MCF 10A (cell line): Measurements from ENCODE around the gene RMDN3. TPM values are rescaled to one million over a fixed set of nuclear protein-coding genes. Genes with fewer than 3 reads are reported as not detected.

ENCODE experiments used
- BruUV-seq: library from RNA; stranded (reverse); fragments of 400-500 nt; replicated peaks from 2 replicates; lab custom pipeline; 2021; lab: Mats Ljungman, UMichigan
- CTCF ChIA-PET: fragments of 300-600 bp; sonication (Branson Sonifier 250); formaldehyde crosslinking; extraction: SDS; loops from one replicate; lab custom pipeline; 2021; ENCODE audit warnings: antibody characterized with exemption, inconsistent platforms; lab: Yijun Ruan, JAX
- POLR2A ChIA-PET: fragments of 300-600, 350-650 bp; sonication (Branson Sonifier 250); formaldehyde crosslinking; extraction: SDS; loops from one replicate; lab custom pipeline; 2020; ENCODE audit warnings: antibody characterized with exemption, inconsistent platforms; lab: Yijun Ruan, JAX
- DNase-seq: peaks from one replicate; pipeline ENCODE4 v3.0.0-alpha.2; 2018; ENCODE audit not compliant: unreplicated experiment
- H3K27ac Mint-ChIP-seq: one replicate; pipeline ENCODE4 v1.8.0; 2022; ENCODE audit warnings: mild to moderate bottlenecking, low read depth, mixed read lengths; ENCODE audit not compliant: unreplicated experiment
- H3K27me3 Mint-ChIP-seq: one replicate; pipeline ENCODE4 v1.8.0; 2022; ENCODE audit warnings: mixed read lengths; ENCODE audit not compliant: insufficient read depth, unreplicated experiment
- H3K36me3 Mint-ChIP-seq: one replicate; pipeline ENCODE4 v1.8.0; 2022; ENCODE audit warnings: mild to moderate bottlenecking, moderate library complexity, mixed read lengths; ENCODE audit not compliant: insufficient read depth, unreplicated experiment
- H3K4me1 Mint-ChIP-seq: one replicate; pipeline ENCODE4 v1.8.0; 2022; ENCODE audit warnings: mixed read lengths; ENCODE audit not compliant: insufficient read depth, unreplicated experiment
- H3K4me3 Mint-ChIP-seq: one replicate; pipeline ENCODE4 v1.8.0; 2022; ENCODE audit warnings: mild to moderate bottlenecking, moderate library complexity, mixed read lengths; ENCODE audit not compliant: unreplicated experiment
- H3K9me3 Mint-ChIP-seq: one replicate; pipeline ENCODE4 v1.8.0; 2022; ENCODE audit warnings: mixed read lengths; ENCODE audit not compliant: unreplicated experiment
- intact Hi-C: fragments of 100-400 bp; cut with micrococcal nuclease; formaldehyde crosslinking; loops from 2 replicates; pipeline ENCODE4 v1.14.1; 2022
- total RNA-seq: library from RNA; stranded (reverse); gene quantifications from 2 replicates; pipeline ENCODE4 v1.2.3, GENCODE V29; 2022
- TF ChIP-seq, protein P1 (sequence below): fragments of 200-600 bp; IDR thresholded peaks from one replicate; pipeline ENCODE4 v1.8.0; 2022; ENCODE audit warnings: antibody characterized with exemption, mild to moderate bottlenecking; ENCODE audit not compliant: unreplicated experiment

The RMDN3 gene
- total RNA-seq, 1 experiment from 2014 or later, result 36.1 TPM

DNA sequence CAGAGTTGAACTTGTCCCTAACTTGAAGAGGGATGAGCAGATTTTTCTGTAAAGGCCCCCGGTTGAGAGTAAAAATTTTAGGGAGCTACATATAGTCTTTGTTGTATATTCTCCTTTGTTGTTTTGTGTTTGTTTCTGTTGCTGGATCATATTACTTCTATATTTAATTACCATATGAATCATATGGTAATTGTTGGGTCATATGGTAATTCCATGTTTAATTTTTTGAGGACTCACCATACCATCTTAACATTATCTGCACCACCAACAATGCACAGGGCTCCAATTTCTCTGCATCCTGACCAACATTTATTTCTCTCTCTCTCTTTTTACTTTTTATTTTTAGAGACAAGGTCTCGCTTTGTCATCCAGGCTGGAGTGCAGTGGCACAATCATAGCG, 44.5 kb upstream of the RMDN3 start:
- Mint-ChIP-seq H3K4me1 (peaks cover 21% of the 10 kb centered on the region), H3K27ac (no peak overlapping the region), H3K36me3 (peaks cover 37% of the 10 kb centered on the region), H3K4me3 (no peak overlapping the region), H3K27me3 (no peaks in the 10 kb centered on the region), H3K9me3 (no peaks in the 10 kb centered on the region)
- BruUV-seq, result no TSS peak
- ChIA-PET CTCF (interaction anchor here (1.0 to 1.2 kb wide), 2 partner anchors 13 to 15 kb away, joined by 3 read pairs; no protein-coding TSS in a partner anchor), POLR2A (no interaction called here)
- intact Hi-C loops, result no loop called here
- no peak for DNase-seq
- TF ChIP-seq, protein P1, sequence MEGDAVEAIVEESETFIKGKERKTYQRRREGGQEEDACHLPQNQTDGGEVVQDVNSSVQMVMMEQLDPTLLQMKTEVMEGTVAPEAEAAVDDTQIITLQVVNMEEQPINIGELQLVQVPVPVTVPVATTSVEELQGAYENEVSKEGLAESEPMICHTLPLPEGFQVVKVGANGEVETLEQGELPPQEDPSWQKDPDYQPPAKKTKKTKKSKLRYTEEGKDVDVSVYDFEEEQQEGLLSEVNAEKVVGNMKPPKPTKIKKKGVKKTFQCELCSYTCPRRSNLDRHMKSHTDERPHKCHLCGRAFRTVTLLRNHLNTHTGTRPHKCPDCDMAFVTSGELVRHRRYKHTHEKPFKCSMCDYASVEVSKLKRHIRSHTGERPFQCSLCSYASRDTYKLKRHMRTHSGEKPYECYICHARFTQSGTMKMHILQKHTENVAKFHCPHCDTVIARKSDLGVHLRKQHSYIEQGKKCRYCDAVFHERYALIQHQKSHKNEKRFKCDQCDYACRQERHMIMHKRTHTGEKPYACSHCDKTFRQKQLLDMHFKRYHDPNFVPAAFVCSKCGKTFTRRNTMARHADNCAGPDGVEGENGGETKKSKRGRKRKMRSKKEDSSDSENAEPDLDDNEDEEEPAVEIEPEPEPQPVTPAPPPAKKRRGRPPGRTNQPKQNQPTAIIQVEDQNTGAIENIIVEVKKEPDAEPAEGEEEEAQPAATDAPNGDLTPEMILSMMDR, result no peak

DNA sequence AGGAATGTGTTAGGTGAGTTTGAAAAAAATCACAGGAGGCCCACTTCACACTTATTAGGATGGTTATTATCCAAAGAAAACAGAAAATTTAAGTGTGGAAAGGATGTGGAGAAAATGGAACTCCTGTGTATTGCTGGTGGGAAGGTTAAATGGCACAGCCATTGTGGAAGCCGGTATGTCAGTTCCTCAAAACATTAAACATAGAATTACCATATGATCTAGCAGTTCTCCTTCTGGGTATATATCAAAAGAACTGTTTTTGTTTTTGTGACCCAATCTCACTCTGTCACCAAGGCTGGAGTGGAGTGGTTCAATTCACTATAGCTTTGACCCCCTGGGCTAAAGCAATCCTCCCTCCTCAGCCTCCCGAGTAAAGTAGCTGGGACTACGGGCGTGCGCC, 41.5 kb upstream of the RMDN3 start:
- peaks cover 36% of the 10 kb centered on the region for H3K36me3 Mint-ChIP-seq
- no peaks in the 10 kb centered on the region for H3K27me3 Mint-ChIP-seq
- H3K4me1 Mint-ChIP-seq, result peaks cover 32% of the 10 kb centered on the region
- intact Hi-C loops, result no loop called here
- ChIA-PET POLR2A (interaction anchor here (0.7 to 1.5 kb wide), 3 partner anchors 9 to 47 kb away, joined by 3 to 4 read pairs (median 3); no protein-coding TSS in a partner anchor), CTCF (interaction anchor here (0.6 to 1.2 kb wide), 6 partner anchors 9 to 89 kb away, joined by 3 to 5 read pairs (median 4); no protein-coding TSS in a partner anchor)
- no peak for DNase-seq
- TF ChIP-seq, protein P1, result no peak
- BruUV-seq, result no TSS peak
- H3K4me3 Mint-ChIP-seq, result no peak overlapping the region
- no peaks in the 10 kb centered on the region for H3K9me3 Mint-ChIP-seq
- H3K27ac Mint-ChIP-seq, result no peak overlapping the region

DNA sequence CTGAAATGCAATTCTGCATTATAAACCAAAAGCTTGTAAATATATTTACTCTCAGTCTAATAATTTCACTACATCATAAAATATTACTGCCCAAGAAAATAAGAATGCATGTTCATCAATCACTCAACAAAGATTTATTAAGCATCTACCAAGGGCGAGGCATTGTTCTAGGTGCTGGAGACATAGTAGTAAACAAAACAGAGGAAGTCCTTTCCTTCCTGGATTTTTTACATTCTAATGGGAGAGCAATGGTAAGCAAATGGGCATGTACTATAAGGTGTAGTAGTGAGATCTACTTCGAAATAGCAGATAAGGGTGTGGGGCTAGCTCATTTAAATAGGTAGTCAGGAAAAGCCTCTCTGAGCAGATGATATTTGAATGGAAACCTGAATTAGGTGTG, 41.0 kb upstream of the RMDN3 start:
- intact Hi-C loops, result no loop called here
- DNase-seq, result no peak
- ChIA-PET CTCF (interaction anchor here (0.6 to 1.1 kb wide), 4 partner anchors 9 to 86 kb away, joined by 3 to 4 read pairs (median 3); no protein-coding TSS in a partner anchor), POLR2A (interaction anchor here (1.5 kb wide), 1 partner anchor 9 kb away, joined by 4 read pairs; no protein-coding TSS in a partner anchor)
- no peaks in the 10 kb centered on the region for H3K27me3 Mint-ChIP-seq
- TF ChIP-seq, protein P1, result no peak
- BruUV-seq, result no TSS peak
- peaks cover 32% of the 10 kb centered on the region for H3K4me1 Mint-ChIP-seq
- H3K36me3 Mint-ChIP-seq, result peaks cover 31% of the 10 kb centered on the region
- H3K9me3 Mint-ChIP-seq, result no peaks in the 10 kb centered on the region
- H3K4me3 Mint-ChIP-seq, result no peak overlapping the region
- H3K27ac Mint-ChIP-seq, result peak overlapping the region; percentile 8

DNA sequence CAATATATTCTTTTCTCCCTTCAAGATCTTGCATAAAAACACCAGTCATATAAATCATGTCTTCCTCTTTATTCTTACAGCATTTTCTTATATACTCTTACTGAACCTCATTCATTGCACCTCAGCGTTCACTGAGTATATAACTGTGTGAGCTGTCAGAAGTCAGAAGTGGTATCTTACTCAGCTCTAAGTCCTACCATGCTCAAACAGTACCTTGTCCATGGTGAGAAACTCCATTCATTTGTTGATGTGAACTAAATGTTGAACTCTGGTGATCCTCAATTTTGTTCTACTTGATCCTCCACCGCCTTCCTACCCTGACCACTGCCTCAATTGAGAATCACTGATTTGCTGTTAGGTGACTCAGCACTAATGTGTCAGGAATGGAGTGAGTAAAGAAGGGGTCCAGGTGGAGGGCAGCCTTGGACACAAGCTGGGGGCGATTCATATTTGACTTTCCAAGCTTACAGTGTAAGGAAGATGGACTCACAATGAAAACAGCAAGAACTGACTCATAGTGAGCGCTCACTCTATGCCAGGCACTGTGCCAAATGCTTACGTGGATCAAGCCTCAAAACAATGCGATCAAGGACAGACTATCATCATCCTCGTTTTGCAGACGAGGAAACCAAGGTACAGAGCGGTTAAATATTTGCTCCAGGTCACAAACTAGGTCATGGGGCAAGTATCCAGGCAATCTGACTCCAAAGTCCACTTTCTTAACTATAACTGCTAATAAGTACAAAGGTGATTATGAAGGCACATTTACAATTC, 38.3 kb upstream of the RMDN3 start:
- H3K27ac Mint-ChIP-seq, result peak overlapping the region; percentile 70
- TF ChIP-seq, protein P1, result no peak
- H3K9me3 Mint-ChIP-seq, result no peaks in the 10 kb centered on the region
- intact Hi-C loops, result loop anchor here (2.0 kb wide), 1 partner anchor 53 kb away; no protein-coding TSS in a partner anchor
- no peak overlapping the region for H3K4me3 Mint-ChIP-seq
- H3K27me3 Mint-ChIP-seq, result no peaks in the 10 kb centered on the region
- DNase-seq, result peak; percentile 99
- H3K4me1 Mint-ChIP-seq, result peaks cover 33% of the 10 kb centered on the region
- POLR2A ChIA-PET, result interaction anchor here (0.5 to 2.3 kb wide), 7 partner anchors 11 to 224 kb away, joined by 4 to 7 read pairs (median 6); partner anchors contain the start of genes DNAJC17, RPUSD2, SPINT1 and ZFYVE19
- H3K36me3 Mint-ChIP-seq, result peaks cover 21% of the 10 kb centered on the region
- CTCF ChIA-PET, result interaction anchor here (0.6 to 4.1 kb wide), 6 partner anchors 9 to 170 kb away, joined by 3 to 18 read pairs (median 6); no protein-coding TSS in a partner anchor
- BruUV-seq, result no TSS peak
